CD4-positive, alpha-beta T cell (primary cell): Measurements from ENCODE around the gene ARMC9. TPM values are rescaled to one million over a fixed set of nuclear protein-coding genes. Genes with fewer than 3 reads are reported as not detected.

Experiments
- ATAC-seq: fragments of 200-7000 bp; cut with Tn5 transposase; one replicate; pipeline ENCODE4 v1.10.0; 2022; ENCODE audit warnings: mild to moderate bottlenecking; ENCODE audit not compliant: poor library complexity
- CTCF ChIA-PET: fragments of 350-600 bp; sonication (Branson Sonifier 250); formaldehyde crosslinking; loops from one replicate; lab custom pipeline; 2021; ENCODE audit warnings: antibody characterized with exemption, inconsistent platforms; lab: Charles Lee
- POLR2A ChIA-PET: fragments of 350-600 bp; sonication (Branson Sonifier 250); formaldehyde crosslinking; loops from one replicate; lab custom pipeline; 2021; ENCODE audit warnings: antibody characterized with exemption, inconsistent platforms; lab: Charles Lee
- DNase-seq, 14 experiments: peaks; one replicate each; pipeline ENCODE4 v3.0.0-alpha.2; 2013 to 2020; ENCODE audit warnings: mixed read lengths in 2 of 14
- H3K27ac ChIP-seq, 2 donors: one replicate each; pipeline versions ENCODE4 v1.5.1 to v1.7.0; 2013; ENCODE audit warnings: low read length in 2 of 2, low read depth in 1 of 2, mild to moderate bottlenecking in 1 of 2
- H3K27me3 ChIP-seq, 2 experiments: 1 replicate in 1 of 2; 2 replicates in 1 of 2; pipeline versions ENCODE4 v1.6.1 to v1.7.0; 2013; ENCODE audit warnings: low read length in 2 of 2, control low read depth in 1 of 2, mild to moderate bottlenecking in 1 of 2, moderate library complexity in 1 of 2; ENCODE audit not compliant: insufficient read depth in 2 of 2, control insufficient read depth in 1 of 2
- H3K36me3 ChIP-seq: one replicate; pipeline ENCODE4 v1.6.1; 2013; ENCODE audit warnings: low read length, control low read depth; ENCODE audit not compliant: insufficient read depth
- H3K4me1 ChIP-seq: one replicate; pipeline ENCODE4 v1.6.1; 2013; ENCODE audit warnings: low read length, control low read depth; ENCODE audit not compliant: insufficient read depth
- H3K4me3 ChIP-seq: one replicate; pipeline ENCODE4 v1.5.1; 2013; ENCODE audit warnings: mild to moderate bottlenecking, low read length, moderate library complexity
- H3K9me3 ChIP-seq, 2 experiments: 1 replicate in 1 of 2; 2 replicates in 1 of 2; pipeline versions ENCODE4 v1.6.1 to v1.7.0; 2013; ENCODE audit warnings: low read length in 2 of 2, mild to moderate bottlenecking in 2 of 2, control low read depth in 1 of 2, moderate library complexity in 1 of 2; ENCODE audit not compliant: control insufficient read depth in 1 of 2, insufficient read depth in 1 of 2
- H3K27ac Mint-ChIP-seq: one replicate; pipeline ENCODE4 v1.8.0; 2020; ENCODE audit warnings: mixed read lengths
- H3K27me3 Mint-ChIP-seq: one replicate; pipeline ENCODE4 v1.8.0; 2021; ENCODE audit warnings: mixed read lengths
- H3K36me3 Mint-ChIP-seq: one replicate; pipeline ENCODE4 v1.8.0; 2021; ENCODE audit warnings: low read depth, mixed read lengths
- H3K4me1 Mint-ChIP-seq: one replicate; pipeline ENCODE4 v1.8.0; 2021; ENCODE audit warnings: low read depth, mixed read lengths
- H3K4me3 Mint-ChIP-seq: one replicate; pipeline ENCODE4 v1.8.0; 2020; ENCODE audit warnings: mild to moderate bottlenecking, mixed read lengths
- H3K9me3 Mint-ChIP-seq: one replicate; pipeline ENCODE4 v1.8.0; 2020; ENCODE audit warnings: mixed read lengths
- CTCF ChIP-seq: fragments of 200-600 bp; IDR thresholded peaks from one replicate; pipeline ENCODE4 v1.8.0; 2022; ENCODE audit warnings: antibody characterized with exemption, mild to moderate bottlenecking
- intact Hi-C, 2 experiments: fragments of 100-400 bp; cut with DNase I in 1 of 2; cut with micrococcal nuclease in 1 of 2; formaldehyde crosslinking; loops; one replicate each; pipeline versions ENCODE4 v1.15.1 to v1.9.0; 2023 to 2025; cut with DNase I, micrococcal nuclease
- total RNA-seq, 174 experiments: library from RNA in 2 of 174; stranded (reverse) in 2 of 174; gene quantifications; one replicate each; pipeline ENCODE4 v1.2.3 and lab custom pipeline; 2021 to 2026

ARMC9 gene
- total RNA-seq, 2 experiments from 2014 or later: 0.16 to 0.42 TPM

- no peak overlapping the region for H3K27ac ChIP-seq
- ChIA-PET POLR2A (no interaction called here), CTCF (no interaction called here)
- TF ChIP-seq CTCF: no peak
- no peaks in the 10 kb centered on the region for H3K9me3 ChIP-seq
- no peaks in the 10 kb centered on the region for H3K36me3 Mint-ChIP-seq
- H3K27me3 ChIP-seq: peaks cover 0 to 7% of the 10 kb centered on the region in 2 experiments
- H3K4me1 Mint-ChIP-seq: peaks cover 13% of the 10 kb centered on the region
- intact Hi-C loops: no loop called here
- no peak overlapping the region for H3K4me3 ChIP-seq
- peaks cover 5% of the 10 kb centered on the region for H3K27me3 Mint-ChIP-seq
- ATAC-seq: no peak
- peaks cover 14% of the 10 kb centered on the region for H3K4me1 ChIP-seq
- DNase-seq: no peak
- no peaks in the 10 kb centered on the region for H3K36me3 ChIP-seq
- no peak overlapping the region for H3K27ac Mint-ChIP-seq
- H3K9me3 Mint-ChIP-seq: no peaks in the 10 kb centered on the region
- no peak overlapping the region for H3K4me3 Mint-ChIP-seq
Measured at GRCh38 chr2:231256494-231256893, 58.1 kb downstream of the ARMC9 start.

- TF ChIP-seq CTCF: no peak
- Mint-ChIP-seq H3K27me3 (peaks cover 8% of the 10 kb centered on the region), H3K27ac (no peak overlapping the region), H3K4me1 (peaks cover 13% of the 10 kb centered on the region), H3K9me3 (no peaks in the 10 kb centered on the region), H3K4me3 (no peak overlapping the region), H3K36me3 (no peaks in the 10 kb centered on the region)
- ATAC-seq (no peak), DNase-seq (no peak)
- Histone ChIP-seq H3K4me1 (peaks cover 14% of the 10 kb centered on the region), H3K27me3 (peaks cover 0 to 7% of the 10 kb centered on the region in 2 experiments), H3K4me3 (no peak overlapping the region), H3K9me3 (no peaks in the 10 kb centered on the region), H3K36me3 (no peaks in the 10 kb centered on the region), H3K27ac (no peak overlapping the region)
- POLR2A ChIA-PET: no interaction called here
- CTCF ChIA-PET: no interaction called here
- intact Hi-C loops: no loop called here
Measured at GRCh38 chr2:231257763-231258162, 59.3 kb downstream of the ARMC9 start.

GRCh38 chr2:231258701-231259100 lies 60.3 kb downstream of the ARMC9 start:
- no peaks in the 10 kb centered on the region for H3K9me3 Mint-ChIP-seq
- POLR2A ChIA-PET: no interaction called here
- TF ChIP-seq CTCF: no peak
- no peaks in the 10 kb centered on the region for H3K36me3 Mint-ChIP-seq
- intact Hi-C loops: no loop called here
- Histone ChIP-seq H3K36me3 (no peaks in the 10 kb centered on the region), H3K9me3 (no peaks in the 10 kb centered on the region), H3K27ac (no peak overlapping the region), H3K4me3 (no peak overlapping the region), H3K4me1 (peaks cover 14% of the 10 kb centered on the region), H3K27me3 (peaks cover 0 to 7% of the 10 kb centered on the region in 2 experiments)
- peaks cover 13% of the 10 kb centered on the region for H3K4me1 Mint-ChIP-seq
- no peak overlapping the region for H3K4me3 Mint-ChIP-seq
- ATAC-seq (no peak), DNase-seq (no peak)
- CTCF ChIA-PET: no interaction called here
- no peak overlapping the region for H3K27ac Mint-ChIP-seq
- H3K27me3 Mint-ChIP-seq: peaks cover 8% of the 10 kb centered on the region
